Prostate gland (tissue), 2 donors: ENCODE measurements around the gene CST4.

Source experiments
- POLR2A ChIP-seq: fragments of 450-650 bp; IDR thresholded peaks from one replicate; pipeline ENCODE4 v1.6.1; 2016; ENCODE audit warnings: antibody characterized with exemption, mild to moderate bottlenecking
- POLR2AphosphoS5 ChIP-seq: sonication (generic); formaldehyde crosslinking; IDR thresholded peaks from one replicate; pipeline ENCODE4 v1.6.1; 2017; ENCODE audit warnings: antibody characterized with exemption
- TF ChIP-seq, protein P1 (sequence below), 4 experiments: fragments of 200-600 bp in 2 of 4; fragments of 450-650 bp in 2 of 4; sonication (generic) in 2 of 4; IDR thresholded peaks; 1 replicate in 3 of 4; 2 replicates in 1 of 4; pipeline ENCODE4 v1.5.1; 2016 to 2019; ENCODE audit warnings: antibody characterized with exemption in 4 of 4, mild to moderate bottlenecking in 2 of 4, moderate library complexity in 2 of 4

DNA sequence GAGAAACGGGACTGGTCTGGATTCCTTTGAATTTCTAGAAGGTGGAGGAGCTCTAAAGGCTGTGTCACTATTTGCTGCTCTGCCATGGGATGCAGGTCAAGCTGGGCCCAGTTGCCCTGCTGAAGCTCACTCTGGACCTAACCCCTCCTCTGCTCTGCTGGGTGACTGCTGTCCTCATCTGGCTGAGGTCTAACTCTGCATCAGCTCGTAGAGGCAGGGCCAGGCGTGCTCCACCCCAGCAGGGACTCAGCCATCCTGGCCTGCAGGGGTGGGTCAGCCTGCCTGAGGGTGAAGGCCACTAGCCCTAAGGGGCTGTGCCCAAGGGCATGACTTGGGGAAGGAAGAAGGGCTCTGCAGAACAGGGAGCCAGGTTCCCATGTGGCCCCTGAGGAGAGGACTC, 852 bp downstream of the CST4 start:
- TF ChIP-seq POLR2AphosphoS5 (no peak), POLR2A (no peak)
- TF ChIP-seq, protein P1, sequence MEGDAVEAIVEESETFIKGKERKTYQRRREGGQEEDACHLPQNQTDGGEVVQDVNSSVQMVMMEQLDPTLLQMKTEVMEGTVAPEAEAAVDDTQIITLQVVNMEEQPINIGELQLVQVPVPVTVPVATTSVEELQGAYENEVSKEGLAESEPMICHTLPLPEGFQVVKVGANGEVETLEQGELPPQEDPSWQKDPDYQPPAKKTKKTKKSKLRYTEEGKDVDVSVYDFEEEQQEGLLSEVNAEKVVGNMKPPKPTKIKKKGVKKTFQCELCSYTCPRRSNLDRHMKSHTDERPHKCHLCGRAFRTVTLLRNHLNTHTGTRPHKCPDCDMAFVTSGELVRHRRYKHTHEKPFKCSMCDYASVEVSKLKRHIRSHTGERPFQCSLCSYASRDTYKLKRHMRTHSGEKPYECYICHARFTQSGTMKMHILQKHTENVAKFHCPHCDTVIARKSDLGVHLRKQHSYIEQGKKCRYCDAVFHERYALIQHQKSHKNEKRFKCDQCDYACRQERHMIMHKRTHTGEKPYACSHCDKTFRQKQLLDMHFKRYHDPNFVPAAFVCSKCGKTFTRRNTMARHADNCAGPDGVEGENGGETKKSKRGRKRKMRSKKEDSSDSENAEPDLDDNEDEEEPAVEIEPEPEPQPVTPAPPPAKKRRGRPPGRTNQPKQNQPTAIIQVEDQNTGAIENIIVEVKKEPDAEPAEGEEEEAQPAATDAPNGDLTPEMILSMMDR (IDR thresholded peaks at IDR 0.05): no peak
